NCI-H2196 (cell line): ENCODE data around the gene BTD.

Source experiments
- DNase-seq: peaks from one replicate; lab custom pipeline; 2025; ENCODE audit not compliant: unreplicated experiment; lab: John Stamatoyannopoulos, UW

BTD gene

DNA sequence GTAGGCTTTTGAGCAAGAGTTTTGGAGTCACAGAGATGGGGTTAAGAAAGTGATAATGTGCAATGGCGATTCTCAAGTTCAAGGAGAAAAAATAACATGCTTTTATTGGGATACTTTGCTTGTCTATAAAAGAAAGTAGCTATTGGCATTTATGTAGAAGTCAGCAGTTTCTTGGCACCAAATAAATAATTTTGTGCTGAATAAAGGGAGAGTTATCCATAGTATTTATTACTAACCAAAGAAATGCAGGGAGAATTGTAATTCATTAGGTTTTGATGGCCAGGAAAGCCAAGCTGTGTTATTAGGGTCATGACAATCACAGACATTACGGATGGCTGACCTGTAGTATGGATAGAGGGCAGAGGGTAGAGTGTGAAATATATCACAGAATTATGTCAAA lies 33.1 kb downstream of the BTD start:
- no peak for DNase-seq

- no peak for DNase-seq
Measured at GRCh38 chr3:15635121-15635661, 33.6 kb downstream of the BTD start.

GRCh38 chr3:15636028-15636709 lies 34.6 kb downstream of the BTD start:
- no peak for DNase-seq

GRCh38 chr3:15637131-15637951 lies 35.8 kb downstream of the BTD start:
- no peak for DNase-seq

DNA sequence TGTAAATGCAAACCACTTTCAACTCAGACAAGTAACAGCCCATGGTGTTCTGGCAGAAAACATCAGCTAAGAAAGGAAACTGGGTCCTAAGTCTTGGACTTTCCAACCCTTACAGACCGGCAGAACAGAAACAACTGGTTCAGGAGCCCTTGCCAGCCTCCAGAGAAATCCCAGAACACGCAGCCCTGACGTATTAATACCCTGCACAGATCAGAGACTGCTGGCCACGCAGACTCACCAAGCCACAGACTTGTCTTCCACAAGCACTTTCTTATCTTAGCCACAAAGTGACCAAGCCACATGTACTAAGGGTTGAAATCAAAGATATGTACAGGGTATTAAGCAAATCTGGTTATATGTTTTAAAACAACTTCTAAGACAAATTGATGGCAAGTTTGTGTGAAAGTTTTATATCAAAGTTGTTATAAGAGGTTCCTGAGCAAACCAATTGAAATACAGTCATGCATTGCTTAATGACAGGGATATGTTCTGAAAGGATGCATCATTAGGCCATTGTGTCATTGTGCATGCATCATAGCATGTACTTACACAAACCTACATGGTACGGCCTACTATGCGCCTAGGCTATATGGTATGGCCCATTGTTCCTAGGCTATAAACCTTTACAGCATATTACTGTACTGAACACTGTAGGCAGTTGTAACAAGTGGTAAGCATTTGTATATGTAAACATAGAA lies 36.8 kb downstream of the BTD start:
- no peak for DNase-seq

GRCh38 chr3:15638891-15639262 lies 37.3 kb downstream of the BTD start:
- DNase-seq: no peak

- DNase-seq: no peak
Measured at GRCh38 chr3:15645246-15645645, 43.7 kb downstream of the BTD start.

DNA sequence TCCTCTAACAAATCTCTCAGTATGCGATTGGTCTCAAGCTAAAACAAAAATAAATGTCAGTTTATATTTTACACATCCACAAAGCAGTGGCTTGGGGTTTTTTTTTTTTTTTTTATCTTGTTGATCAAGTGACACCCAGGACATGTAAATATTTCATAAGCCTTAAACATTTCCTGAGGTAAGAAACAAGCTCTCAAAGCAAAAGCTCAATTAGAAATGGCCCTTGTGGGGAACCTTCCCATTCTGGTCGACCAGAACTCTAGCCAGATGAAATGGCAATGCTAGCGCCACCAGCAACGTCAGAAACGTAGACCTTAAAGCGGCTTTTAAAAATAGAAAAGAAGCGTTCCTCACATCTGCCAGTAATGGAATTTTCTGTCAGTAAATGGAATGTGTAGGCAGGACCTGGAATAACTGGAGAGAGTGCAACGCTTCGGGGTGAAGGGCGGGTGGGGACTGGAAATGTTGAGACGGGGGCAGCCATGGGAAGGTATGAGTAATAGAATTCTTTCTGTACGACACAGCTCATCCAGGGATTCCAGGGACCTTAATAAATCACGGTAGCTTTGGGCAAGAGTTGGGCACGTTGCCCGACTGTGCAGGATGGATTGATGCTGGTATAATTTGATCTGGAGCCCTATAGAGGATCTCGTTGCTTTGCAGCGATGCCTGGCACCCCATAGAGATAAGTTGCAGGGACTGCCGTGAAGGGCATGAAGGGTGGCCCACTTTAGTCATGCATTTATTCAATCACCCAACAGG lies 44.4 kb downstream of the BTD start:
- DNase-seq: no peak

- no peak for DNase-seq
Measured at GRCh38 chr3:15646851-15647511, 45.4 kb downstream of the BTD start.

GRCh38 chr3:15647611-15648167 lies 46.1 kb downstream of the BTD start:
- no peak for DNase-seq

DNA sequence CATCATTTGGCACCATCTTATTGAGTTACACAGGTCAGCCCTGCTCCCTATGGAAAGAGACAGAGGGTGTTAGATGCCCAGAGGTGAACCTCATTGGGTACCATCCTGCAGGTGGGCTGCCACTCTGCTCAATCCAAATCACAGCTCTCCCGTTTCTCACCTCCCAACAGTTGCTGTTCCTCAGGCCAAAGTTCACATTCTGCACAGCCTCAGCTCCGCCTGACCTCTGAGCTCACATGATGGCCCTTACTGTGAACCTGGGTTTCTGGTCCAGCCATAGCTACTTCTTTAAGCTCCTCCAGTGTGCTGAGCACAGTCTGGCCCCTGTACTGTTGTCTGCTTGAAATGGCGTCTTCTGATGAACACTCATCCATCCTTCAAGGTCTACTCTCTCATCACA lies 47.8 kb downstream of the BTD start:
- no peak for DNase-seq

- no peak for DNase-seq
Measured at GRCh38 chr3:15649858-15650257, 48.3 kb downstream of the BTD start.

DNA sequence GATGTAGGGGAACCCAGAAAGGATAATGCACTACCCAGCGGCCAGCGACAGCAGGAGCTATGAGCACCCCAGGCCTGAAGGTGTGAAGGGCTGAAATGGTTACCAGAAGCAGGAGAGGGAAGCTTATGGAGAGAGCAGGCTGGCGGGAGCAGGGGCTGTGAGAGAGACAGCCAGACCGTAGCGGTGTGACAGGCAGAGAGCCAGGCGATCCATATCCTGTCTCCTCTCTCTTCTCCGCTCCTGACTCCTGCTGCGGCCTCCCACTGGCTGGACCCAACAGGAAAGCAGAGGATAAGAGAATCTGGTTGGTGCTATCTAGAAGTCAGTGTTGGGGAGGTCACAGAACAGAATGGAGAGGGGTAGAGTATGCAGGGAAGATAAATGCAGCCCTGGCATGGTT lies 49.9 kb downstream of the BTD start:
- no peak for DNase-seq

DNA sequence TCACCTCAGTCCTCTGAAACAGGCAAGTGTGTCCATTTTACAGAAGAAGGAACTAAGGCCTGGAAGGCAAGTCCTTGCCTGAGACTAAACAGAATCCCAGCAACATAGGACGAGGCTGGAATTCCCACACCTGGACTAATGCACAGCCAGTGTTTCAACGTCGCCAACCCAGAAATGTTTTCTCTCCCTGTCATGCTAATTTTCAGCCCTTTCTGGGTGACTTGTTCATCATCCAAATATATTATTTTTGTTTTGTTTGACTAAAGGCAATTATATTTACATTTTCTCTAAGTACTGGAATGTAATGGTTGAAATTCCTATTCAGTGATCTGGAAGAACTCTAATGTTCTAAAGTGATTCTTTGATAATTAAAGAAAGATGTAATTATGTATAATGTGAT lies 51.8 kb downstream of the BTD start:
- no peak for DNase-seq

DNA sequence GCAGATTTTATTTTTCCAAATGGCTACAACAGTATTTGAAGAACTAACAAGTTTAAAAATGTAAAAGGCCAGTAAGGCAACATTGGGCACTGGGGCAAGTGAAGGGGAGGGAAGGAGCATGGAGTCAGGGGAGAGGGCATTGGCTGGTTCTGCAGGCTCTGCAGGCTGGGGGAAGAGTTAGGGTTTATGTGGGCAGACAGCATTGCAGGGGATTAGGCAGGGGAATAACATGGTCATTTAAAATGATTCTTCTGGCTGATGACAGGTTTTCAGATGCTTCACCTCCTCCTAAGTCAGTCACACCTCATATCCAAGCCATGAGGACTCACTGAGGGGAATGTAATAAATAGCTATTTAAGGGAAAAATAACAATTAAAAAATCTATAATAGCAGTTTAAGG lies 52.6 kb downstream of the BTD start:
- no peak for DNase-seq

- no peak for DNase-seq
Measured at GRCh38 chr3:15654891-15655290, 53.3 kb downstream of the BTD start.

GRCh38 chr3:15656342-15656741 lies 54.8 kb downstream of the BTD start:
- no peak for DNase-seq

DNA sequence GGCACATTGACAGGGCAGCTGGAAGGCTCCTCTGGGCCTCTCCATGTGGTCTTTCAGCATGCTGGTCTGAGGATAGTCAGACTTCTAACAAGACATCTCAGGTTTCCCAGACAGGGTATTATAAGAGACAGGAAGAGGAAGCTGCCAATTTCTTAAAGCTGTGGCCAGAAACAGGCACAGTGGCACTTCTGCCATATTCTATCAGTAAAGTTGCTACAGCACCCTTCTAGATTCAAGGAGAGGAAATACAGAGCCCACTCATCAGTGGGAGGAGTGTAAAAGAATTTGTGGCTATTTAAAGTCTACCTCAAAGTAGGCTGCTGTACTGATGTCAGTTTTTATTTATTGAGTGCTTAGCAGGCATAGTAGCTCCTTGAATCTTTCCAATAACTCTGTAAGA lies 55.5 kb downstream of the BTD start:
- DNase-seq: no peak

DNA sequence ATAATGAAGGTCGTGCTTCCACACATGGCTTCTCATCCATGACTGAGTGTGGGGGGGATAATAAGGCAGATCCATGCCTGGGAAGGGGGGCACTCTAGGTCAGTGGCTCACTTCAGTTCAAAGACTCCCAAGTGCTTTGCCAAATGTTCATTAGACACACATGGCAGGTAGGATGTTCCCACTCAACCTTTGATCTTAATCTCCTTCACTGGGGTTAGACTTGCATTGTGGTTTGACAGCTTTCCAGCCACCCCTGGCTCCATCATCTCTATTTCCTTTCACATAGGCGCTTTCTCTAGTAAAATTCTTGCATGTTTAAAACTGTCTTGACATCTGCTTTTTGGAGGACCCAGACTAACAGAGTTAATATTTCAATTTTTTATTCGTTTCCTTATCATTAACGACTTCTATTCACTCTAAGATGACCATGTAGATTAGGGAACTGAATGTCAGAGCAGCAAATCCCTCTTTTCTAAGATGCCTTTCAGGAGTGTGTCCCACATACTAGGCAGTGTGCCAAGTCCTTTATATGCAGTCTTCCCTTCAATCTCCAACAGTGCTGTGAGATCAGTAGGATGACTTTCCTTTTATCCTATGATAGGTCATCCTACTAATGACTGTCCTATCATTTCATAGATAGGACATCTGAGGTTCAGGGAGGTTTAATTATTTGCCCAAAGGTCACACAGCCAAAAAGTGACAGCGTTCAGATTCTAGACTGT lies 57.9 kb downstream of the BTD start:
- DNase-seq: no peak
